ENCODE data around the gene PRC1.
"Not testable (repeated sequence)": the region's sequence is repeated elsewhere in the genome, so short reads cannot be mapped to it uniquely, and the experiment has no call there.

Gene PRC1

GRCh38 chr15:90922712-90923322 is 71.5 kb downstream of the PRC1 start:
- not testable (repeated sequence) for H3K18ac ChIP-seq (ENCODE audit: low read length); H3K79me1 ChIP-seq (ENCODE audit: low read length); H3K27ac ChIP-seq (ENCODE audit: low read depth, low read length); H3K79me2 ChIP-seq (ENCODE audit: control insufficient read depth, insufficient read depth, low read length); H4K5ac ChIP-seq (ENCODE audit: low read length); H3K23ac ChIP-seq (ENCODE audit: low read length); H3K4me2 ChIP-seq (ENCODE audit: low read length); H2AK5ac ChIP-seq (ENCODE audit: low read length); H3K4me3 ChIP-seq (ENCODE audit: low read length); H2BK120ac ChIP-seq (ENCODE audit: low read depth, low read length); DNase-seq; H3K27me3 ChIP-seq (ENCODE audit: insufficient read depth, low read length, poor library complexity); H3K4me1 ChIP-seq (ENCODE audit: control insufficient read depth, low read depth, low read length); H3K56ac ChIP-seq (ENCODE audit: low read length); H2BK15ac ChIP-seq (replicated peaks; ENCODE audit: low read depth); H4K8ac ChIP-seq (ENCODE audit: low read depth, low read length); H2BK5ac ChIP-seq (ENCODE audit: low read length); H3K9ac ChIP-seq (ENCODE audit: low read length); H3K4ac ChIP-seq (ENCODE audit: low read depth, low read length); H3K36me3 ChIP-seq (ENCODE audit: control insufficient read depth, insufficient read depth, low read length)
- no CpG with 5 or more reads among the region's 7 CpGs for WGBS (ENCODE audit: extremely low coverage, insufficient coverage, low lambda C conversion rate)

- Histone ChIP-seq H3K79me2 (ENCODE audit: control insufficient read depth, insufficient read depth, low read length) (no peaks in the 10 kb centered on the region), H3K4ac (ENCODE audit: low read depth, low read length) (no peak overlapping the region), H3K27ac (ENCODE audit: low read depth, low read length) (no peak overlapping the region), H2BK120ac (ENCODE audit: low read depth, low read length) (no peak overlapping the region), H2BK5ac (ENCODE audit: low read length) (no peak overlapping the region), H3K4me3 (ENCODE audit: low read length) (no peak overlapping the region), H3K27me3 (ENCODE audit: insufficient read depth, low read length, poor library complexity) (no peaks in the 10 kb centered on the region), H3K23ac (ENCODE audit: low read length) (no peak overlapping the region), H3K79me1 (ENCODE audit: low read length) (no peaks in the 10 kb centered on the region), H4K5ac (ENCODE audit: low read length) (no peak overlapping the region), H2BK15ac (replicated peaks; ENCODE audit: low read depth) (no peak overlapping the region), H3K4me1 (ENCODE audit: control insufficient read depth, low read depth, low read length) (no peaks in the 10 kb centered on the region), H3K18ac (ENCODE audit: low read length) (no peak overlapping the region), H3K56ac (ENCODE audit: low read length) (no peak overlapping the region), H2AK5ac (ENCODE audit: low read length) (no peak overlapping the region), H4K8ac (ENCODE audit: low read depth, low read length) (no peak overlapping the region), H3K9ac (ENCODE audit: low read length) (no peak overlapping the region), H3K36me3 (ENCODE audit: control insufficient read depth, insufficient read depth, low read length) (no peaks in the 10 kb centered on the region), H3K4me2 (ENCODE audit: low read length) (no peak overlapping the region)
- DNase-seq, result no peak
- WGBS (ENCODE audit: extremely low coverage, insufficient coverage, low lambda C conversion rate), result no CpG with 5 or more reads among the region's 4 CpGs
Measured at GRCh38 chr15:90921887-90922286, 72.4 kb downstream of the PRC1 start.

- no peaks in the 10 kb centered on the region for H3K27me3 ChIP-seq (ENCODE audit: insufficient read depth, low read length, poor library complexity)
- H2BK120ac ChIP-seq (ENCODE audit: low read depth, low read length), result no peak overlapping the region
- no peak overlapping the region for H2AK5ac ChIP-seq (ENCODE audit: low read length)
- H3K79me1 ChIP-seq (ENCODE audit: low read length), result no peaks in the 10 kb centered on the region
- no peak overlapping the region for H3K27ac ChIP-seq (ENCODE audit: low read depth, low read length)
- H4K8ac ChIP-seq (ENCODE audit: low read depth, low read length), result no peak overlapping the region
- H3K56ac ChIP-seq (ENCODE audit: low read length), result no peak overlapping the region
- H3K79me2 ChIP-seq (ENCODE audit: control insufficient read depth, insufficient read depth, low read length), result no peaks in the 10 kb centered on the region
- H3K36me3 ChIP-seq (ENCODE audit: control insufficient read depth, insufficient read depth, low read length), result no peaks in the 10 kb centered on the region
- no peak overlapping the region for H3K4me3 ChIP-seq (ENCODE audit: low read length)
- no peak overlapping the region for H3K4me2 ChIP-seq (ENCODE audit: low read length)
- no peak overlapping the region for H3K23ac ChIP-seq (ENCODE audit: low read length)
- no peak overlapping the region for H3K4ac ChIP-seq (ENCODE audit: low read depth, low read length)
- no peak overlapping the region for H3K18ac ChIP-seq (ENCODE audit: low read length)
- no peaks in the 10 kb centered on the region for H3K4me1 ChIP-seq (ENCODE audit: control insufficient read depth, low read depth, low read length)
- H2BK5ac ChIP-seq (ENCODE audit: low read length), result no peak overlapping the region
- no CpG with 5 or more reads among the region's 6 CpGs for WGBS (ENCODE audit: extremely low coverage, insufficient coverage, low lambda C conversion rate)
- no peak overlapping the region for H4K5ac ChIP-seq (ENCODE audit: low read length)
- no peak for DNase-seq
- H3K9ac ChIP-seq (ENCODE audit: low read length), result no peak overlapping the region
- H2BK15ac ChIP-seq (replicated peaks; ENCODE audit: low read depth), result no peak overlapping the region
Measured at GRCh38 chr15:90918835-90919234, 75.5 kb downstream of the PRC1 start.

- Histone ChIP-seq H3K18ac (ENCODE audit: low read length) (no peak overlapping the region), H2AK5ac (ENCODE audit: low read length) (no peak overlapping the region), H2BK120ac (ENCODE audit: low read depth, low read length) (no peak overlapping the region), H2BK5ac (ENCODE audit: low read length) (no peak overlapping the region), H2BK15ac (replicated peaks; ENCODE audit: low read depth) (no peak overlapping the region), H3K56ac (ENCODE audit: low read length) (no peak overlapping the region), H3K79me2 (ENCODE audit: control insufficient read depth, insufficient read depth, low read length) (no peaks in the 10 kb centered on the region), H4K8ac (ENCODE audit: low read depth, low read length) (no peak overlapping the region), H3K36me3 (ENCODE audit: control insufficient read depth, insufficient read depth, low read length) (no peaks in the 10 kb centered on the region), H3K27ac (ENCODE audit: low read depth, low read length) (no peak overlapping the region), H3K4me1 (ENCODE audit: control insufficient read depth, low read depth, low read length) (no peaks in the 10 kb centered on the region), H3K9ac (ENCODE audit: low read length) (no peak overlapping the region), H3K4me2 (ENCODE audit: low read length) (no peak overlapping the region), H3K4ac (ENCODE audit: low read depth, low read length) (no peak overlapping the region), H4K5ac (ENCODE audit: low read length) (no peak overlapping the region), H3K4me3 (ENCODE audit: low read length) (no peak overlapping the region), H3K23ac (ENCODE audit: low read length) (no peak overlapping the region), H3K27me3 (ENCODE audit: insufficient read depth, low read length, poor library complexity) (no peaks in the 10 kb centered on the region), H3K79me1 (ENCODE audit: low read length) (no peaks in the 10 kb centered on the region)
- no peak for DNase-seq
- WGBS (ENCODE audit: extremely low coverage, insufficient coverage, low lambda C conversion rate), result no CpG with 5 or more reads among the region's 23 CpGs
Measured at GRCh38 chr15:90918034-90918788, 76.1 kb downstream of the PRC1 start.

GRCh38 chr15:90917569-90917968 is 76.8 kb downstream of the PRC1 start:
- no peak overlapping the region for H3K4me3 ChIP-seq (ENCODE audit: low read length)
- no peak overlapping the region for H3K4ac ChIP-seq (ENCODE audit: low read depth, low read length)
- H3K36me3 ChIP-seq (ENCODE audit: control insufficient read depth, insufficient read depth, low read length), result no peaks in the 10 kb centered on the region
- H3K79me2 ChIP-seq (ENCODE audit: control insufficient read depth, insufficient read depth, low read length), result no peaks in the 10 kb centered on the region
- H2BK5ac ChIP-seq (ENCODE audit: low read length), result no peak overlapping the region
- no peak overlapping the region for H3K27ac ChIP-seq (ENCODE audit: low read depth, low read length)
- H3K4me1 ChIP-seq (ENCODE audit: control insufficient read depth, low read depth, low read length), result no peaks in the 10 kb centered on the region
- H3K18ac ChIP-seq (ENCODE audit: low read length), result no peak overlapping the region
- no peak overlapping the region for H3K23ac ChIP-seq (ENCODE audit: low read length)
- no peak overlapping the region for H3K4me2 ChIP-seq (ENCODE audit: low read length)
- H4K8ac ChIP-seq (ENCODE audit: low read depth, low read length), result no peak overlapping the region
- no peak overlapping the region for H2BK15ac ChIP-seq (replicated peaks; ENCODE audit: low read depth)
- H2AK5ac ChIP-seq (ENCODE audit: low read length), result no peak overlapping the region
- no peak overlapping the region for H3K56ac ChIP-seq (ENCODE audit: low read length)
- H4K5ac ChIP-seq (ENCODE audit: low read length), result no peak overlapping the region
- H3K27me3 ChIP-seq (ENCODE audit: insufficient read depth, low read length, poor library complexity), result no peaks in the 10 kb centered on the region
- no peak for DNase-seq
- no peak overlapping the region for H2BK120ac ChIP-seq (ENCODE audit: low read depth, low read length)
- no peaks in the 10 kb centered on the region for H3K79me1 ChIP-seq (ENCODE audit: low read length)
- H3K9ac ChIP-seq (ENCODE audit: low read length), result no peak overlapping the region
- no CpG with 5 or more reads among the region's 12 CpGs for WGBS (ENCODE audit: extremely low coverage, insufficient coverage, low lambda C conversion rate)

Measured in mesendoderm (in vitro differentiated cells).